Fibroblast of pulmonary artery (primary cell): ENCODE data around the gene STMN1.
"Not testable (repeated sequence)": the region's sequence is repeated elsewhere in the genome, so short reads cannot be mapped to it uniquely, and the experiment has no call there.

ENCODE experiments used
- DNase-seq: peaks from one replicate; pipeline ENCODE4 v3.0.0-alpha.2; 2010; ENCODE audit warnings: low read depth
- H3K4me3 ChIP-seq: replicated peaks from 2 replicates; pipeline ENCODE4 v1.5.1; 2011; ENCODE audit warnings: low read depth, mild to moderate bottlenecking, control low read depth, low read length, moderate library complexity
- TF ChIP-seq, protein P1 (sequence below): IDR thresholded peaks from 2 replicates; pipeline ENCODE4 v1.5.1; 2011; ENCODE audit warnings: mild to moderate bottlenecking, control low read depth, low read length, inconsistent platforms; ENCODE audit errors: missing control alignments

The STMN1 gene

DNA sequence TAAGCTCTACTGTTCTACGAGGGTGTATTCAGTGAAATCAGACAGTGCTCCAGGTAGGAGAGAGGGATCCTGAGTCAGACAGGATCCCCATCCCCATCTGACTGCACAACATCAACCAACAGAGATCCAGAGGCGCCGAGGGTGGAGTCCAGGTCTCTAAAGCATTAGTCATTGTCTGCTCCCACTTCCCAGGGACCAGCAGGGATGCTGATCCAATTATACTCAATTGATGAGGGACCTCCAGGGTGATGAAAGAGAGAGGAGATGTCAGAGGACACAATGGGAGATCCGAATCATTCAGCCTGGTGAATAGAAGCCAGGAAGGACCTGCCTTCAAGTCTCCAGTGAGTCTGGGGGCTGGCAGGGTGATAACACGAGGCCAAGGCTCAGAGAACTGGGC, 39.5 kb upstream of the STMN1 start:
- no peak overlapping the region for H3K4me3 ChIP-seq
- DNase-seq = no peak
- TF ChIP-seq, protein P1, sequence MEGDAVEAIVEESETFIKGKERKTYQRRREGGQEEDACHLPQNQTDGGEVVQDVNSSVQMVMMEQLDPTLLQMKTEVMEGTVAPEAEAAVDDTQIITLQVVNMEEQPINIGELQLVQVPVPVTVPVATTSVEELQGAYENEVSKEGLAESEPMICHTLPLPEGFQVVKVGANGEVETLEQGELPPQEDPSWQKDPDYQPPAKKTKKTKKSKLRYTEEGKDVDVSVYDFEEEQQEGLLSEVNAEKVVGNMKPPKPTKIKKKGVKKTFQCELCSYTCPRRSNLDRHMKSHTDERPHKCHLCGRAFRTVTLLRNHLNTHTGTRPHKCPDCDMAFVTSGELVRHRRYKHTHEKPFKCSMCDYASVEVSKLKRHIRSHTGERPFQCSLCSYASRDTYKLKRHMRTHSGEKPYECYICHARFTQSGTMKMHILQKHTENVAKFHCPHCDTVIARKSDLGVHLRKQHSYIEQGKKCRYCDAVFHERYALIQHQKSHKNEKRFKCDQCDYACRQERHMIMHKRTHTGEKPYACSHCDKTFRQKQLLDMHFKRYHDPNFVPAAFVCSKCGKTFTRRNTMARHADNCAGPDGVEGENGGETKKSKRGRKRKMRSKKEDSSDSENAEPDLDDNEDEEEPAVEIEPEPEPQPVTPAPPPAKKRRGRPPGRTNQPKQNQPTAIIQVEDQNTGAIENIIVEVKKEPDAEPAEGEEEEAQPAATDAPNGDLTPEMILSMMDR = no peak

DNA sequence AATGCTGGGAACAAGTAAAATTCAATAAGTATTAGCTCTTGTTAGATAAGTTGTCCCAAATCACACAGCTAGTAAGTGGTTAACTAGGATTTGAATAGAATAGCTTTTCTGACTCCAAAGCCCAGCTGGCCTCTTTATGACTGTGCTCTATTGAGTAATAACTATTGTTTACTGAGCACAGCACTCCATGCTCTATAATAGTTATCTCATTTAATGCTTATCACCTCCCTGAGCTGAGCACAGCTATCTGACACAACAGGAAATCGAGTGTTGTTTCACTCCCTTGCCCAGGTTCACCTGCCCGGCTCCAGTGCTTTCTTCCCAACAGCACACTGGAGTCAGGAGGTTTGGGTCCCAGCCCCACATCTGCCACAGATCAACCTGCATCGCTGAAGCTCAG, 38.8 kb upstream of the STMN1 start:
- no peak overlapping the region for H3K4me3 ChIP-seq

DNA sequence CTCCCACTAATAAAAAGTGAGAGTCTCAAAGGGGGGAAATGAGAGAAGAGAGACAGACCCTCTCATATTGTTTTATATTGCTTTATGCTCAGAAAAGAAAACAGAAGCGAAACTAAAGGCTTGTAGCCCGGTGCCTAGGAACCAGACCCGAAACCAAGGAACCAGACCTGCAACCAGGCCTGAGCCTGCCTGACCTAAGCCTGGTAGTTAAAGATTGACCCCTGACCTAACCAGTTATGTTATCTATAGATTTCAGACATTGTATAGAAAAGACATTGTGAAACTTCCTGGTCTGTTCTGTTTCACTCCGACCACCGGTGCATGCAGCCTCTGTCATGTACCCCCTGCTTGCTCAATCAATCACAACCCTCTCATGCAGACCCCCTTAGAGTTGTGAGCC, 37.3 kb upstream of the STMN1 start:
- DNase-seq, H3K4me3 ChIP-seq: not testable (repeated sequence)

More for the DNA sequence above, 38.8 kb upstream of the STMN1 start:
- TF ChIP-seq, protein P1 = no peak
- peak; percentile 83 for DNase-seq

DNA sequence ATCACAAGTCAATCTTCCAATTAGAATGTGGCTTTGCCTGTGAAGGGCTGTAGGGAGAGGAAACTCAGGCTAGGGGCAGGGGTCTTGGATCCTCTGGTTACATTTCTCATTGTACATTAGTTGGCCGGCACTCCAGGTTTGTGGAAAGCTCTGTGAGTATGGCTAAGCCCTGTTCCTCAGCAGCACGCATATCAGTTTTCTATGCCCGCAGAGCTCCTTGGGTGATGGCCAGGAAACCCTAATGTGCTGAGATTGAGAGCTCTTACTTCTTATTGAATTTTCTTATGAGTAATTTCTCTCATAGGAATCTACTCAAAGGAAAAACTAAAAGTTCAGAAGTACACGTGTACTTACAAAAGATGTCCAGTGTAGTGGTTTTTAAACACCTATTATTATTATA, 30.7 kb upstream of the STMN1 start:
- no peak for DNase-seq
- TF ChIP-seq, protein P1 = no peak
- H3K4me3 ChIP-seq = no peak overlapping the region

DNA sequence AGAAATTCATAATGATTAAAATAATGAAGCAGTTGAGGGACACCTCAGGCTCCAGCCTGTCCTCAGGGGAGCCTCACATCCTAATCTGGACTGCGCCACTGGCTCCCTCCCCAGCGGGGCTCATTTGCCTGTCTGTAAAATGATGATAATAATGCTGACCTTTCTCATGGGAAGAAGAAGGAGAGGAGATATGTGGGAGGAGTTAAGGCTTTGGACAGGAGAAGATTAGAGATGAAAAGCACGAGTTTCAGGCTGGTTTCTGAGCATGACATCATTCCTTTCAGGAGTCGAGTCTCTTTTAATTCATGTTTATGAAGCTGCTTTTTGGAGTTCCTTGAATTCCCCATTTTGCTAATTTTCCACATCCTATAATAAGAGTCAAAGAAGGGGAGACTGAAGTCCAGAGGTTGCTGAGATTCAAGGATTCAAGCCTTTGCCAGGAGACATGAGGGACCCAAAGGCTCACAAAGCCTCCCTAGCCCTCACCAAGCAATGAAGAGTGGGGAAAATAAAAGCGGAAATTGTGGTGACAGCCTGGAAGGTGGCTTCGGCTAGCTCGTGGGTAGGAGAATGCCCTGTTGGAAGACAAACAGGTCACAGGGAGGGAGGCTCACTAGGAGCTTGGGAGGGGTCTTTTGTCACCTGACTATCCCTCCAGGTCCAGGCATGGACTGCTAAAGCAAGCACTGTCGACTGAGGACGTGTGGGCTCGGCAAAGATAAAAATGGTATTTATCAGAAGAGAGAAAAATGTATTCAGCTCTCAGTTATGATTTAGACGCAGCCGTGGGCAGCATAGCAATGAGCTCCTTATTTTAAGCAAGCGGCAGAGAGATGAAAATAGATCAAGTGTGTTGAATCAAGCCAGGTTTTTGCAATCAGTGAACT, 27.5 kb upstream of the STMN1 start:
- DNase-seq = no peak
- TF ChIP-seq, protein P1 = no peak
- H3K4me3 ChIP-seq = no peak overlapping the region

DNA sequence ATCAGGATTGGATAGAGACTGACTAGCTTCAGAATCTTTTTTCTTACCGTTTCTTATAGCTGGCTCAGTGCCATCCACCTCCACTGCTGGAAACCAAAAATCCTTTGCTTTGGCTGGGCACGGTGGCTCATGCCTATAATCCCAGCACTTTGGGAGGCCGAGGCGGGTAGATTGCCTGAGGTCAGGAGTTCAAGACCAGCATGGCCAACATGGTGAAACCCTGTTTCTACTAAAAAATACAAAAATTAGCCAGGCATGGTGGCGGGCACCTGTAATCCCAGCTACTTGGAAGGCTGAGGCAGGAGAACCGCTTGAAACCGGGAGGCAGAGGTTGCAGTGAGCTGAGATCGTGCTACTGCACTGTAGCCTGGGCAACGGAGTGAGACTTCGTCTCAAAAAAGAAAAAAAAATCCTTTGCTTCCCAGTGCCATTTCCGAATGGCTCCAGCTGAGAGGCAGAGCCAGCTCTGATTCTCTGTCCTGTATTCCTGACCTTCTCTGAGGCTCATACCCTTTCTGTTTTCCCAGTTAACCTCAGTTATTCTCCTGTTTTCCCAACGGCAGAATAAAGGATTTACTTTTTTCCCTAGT, 26.7 kb upstream of the STMN1 start:
- not testable (repeated sequence) for H3K4me3 ChIP-seq, DNase-seq

DNA sequence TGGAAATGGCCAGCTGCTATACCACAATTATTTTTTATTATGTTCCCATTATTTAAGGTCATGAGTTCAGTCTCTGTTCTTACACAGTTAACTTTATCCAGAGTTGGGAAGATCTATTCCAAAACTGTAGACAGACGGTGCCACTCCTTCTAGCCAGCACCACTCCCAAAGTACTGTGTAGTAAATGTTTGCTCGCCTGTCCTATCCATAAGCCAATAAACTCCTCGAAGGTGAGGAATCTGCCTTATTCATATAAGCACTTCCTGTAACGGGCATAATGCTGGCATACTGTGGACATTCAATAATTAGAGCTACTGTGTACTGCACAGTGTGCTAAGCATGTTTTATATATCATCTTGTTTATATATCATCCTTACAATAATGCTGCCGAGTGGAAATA, 26.1 kb upstream of the STMN1 start:
- DNase-seq = no peak
- TF ChIP-seq, protein P1 = no peak
- no peak overlapping the region for H3K4me3 ChIP-seq

DNA sequence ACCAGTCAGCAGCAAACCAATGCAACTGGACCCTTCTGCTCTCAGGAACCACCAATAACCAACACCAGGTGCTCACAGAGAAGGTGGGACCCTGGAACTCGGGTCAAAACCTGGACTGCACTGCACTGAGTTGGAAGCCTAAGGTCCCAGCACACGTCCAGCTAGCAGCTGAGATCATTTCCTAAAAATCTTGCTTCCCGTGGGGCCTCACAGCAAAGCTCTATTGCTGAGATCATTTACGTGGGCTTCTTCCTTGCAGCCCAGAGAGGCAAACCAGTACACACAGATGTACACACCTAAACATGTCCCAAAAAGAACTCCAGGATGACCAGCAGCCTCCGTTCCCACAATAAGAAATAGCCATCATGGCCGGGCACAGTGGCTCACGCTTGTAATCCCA, 22.8 kb upstream of the STMN1 start:
- H3K4me3 ChIP-seq = no peak overlapping the region
- TF ChIP-seq, protein P1 = no peak
- no peak for DNase-seq
